Testis (tissue), 2 donors: ENCODE results near the gene RNGTT.

Experiments
- CTCF ChIP-seq, 3 experiments: fragments of 450-650 bp in 2 of 3; fragments of 200-600 bp in 1 of 3; sonication (generic) in 1 of 3; IDR thresholded peaks; one replicate each; pipeline ENCODE4 v1.5.1; 2016 to 2019; ENCODE audit warnings: antibody characterized with exemption in 3 of 3, mild to moderate bottlenecking in 2 of 3, moderate library complexity in 1 of 3
- POLR2A ChIP-seq: fragments of 450-650 bp; IDR thresholded peaks from one replicate; pipeline ENCODE4 v1.6.1; 2017; ENCODE audit warnings: antibody characterized with exemption, mild to moderate bottlenecking, moderate library complexity

GRCh38 chr6:88958842-88959241 lies 4.6 kb downstream of the RNGTT start:
- no peak for TF ChIP-seq CTCF (IDR thresholded peaks at IDR 0.05)
- no peak for TF ChIP-seq POLR2A
